B cell (primary cell): ENCODE results near the gene CCDC200.
A peak's percentile ranks its signal among the peaks of the same experiment; 100 is the strongest.

Experiments
- CTCF ChIP-seq: fragments of 200-600 bp; IDR thresholded peaks from one replicate; pipeline ENCODE4 v1.8.0; 2022; ENCODE audit warnings: antibody characterized with exemption, mild to moderate bottlenecking
- EZH2 ChIP-seq: IDR thresholded peaks from 2 replicates; pipeline ENCODE4 v1.6.1; 2012; ENCODE audit warnings: borderline replicate concordance, low read depth, mild to moderate bottlenecking, moderate library complexity, low read length; ENCODE audit not compliant: insufficient read depth, poor library complexity, severe bottlenecking

GRCh38 chr17:43211480-43212402, 16.7 kb downstream of the CCDC200 start, which contains the start of gene TMEM106A:
- TF ChIP-seq CTCF (peak; percentile 62), EZH2 (no peak)
